Choroid plexus epithelial cell (primary cell): ENCODE results near the gene ERICH2.
"Not testable (repeated sequence)": the region's sequence is repeated elsewhere in the genome, so short reads cannot be mapped to it uniquely, and the experiment has no call there.

Source experiments
- DNase-seq: peaks from one replicate; pipeline ENCODE4 v3.0.0-alpha.2; 2010; ENCODE audit warnings: low read depth
- H3K4me3 ChIP-seq: 2 replicates; pipeline ENCODE4 v1.5.1; 2011; ENCODE audit warnings: low read depth, mild to moderate bottlenecking, control low read depth, low read length, moderate library complexity
- CTCF ChIP-seq: conservative IDR thresholded peaks from 2 replicates; pipeline ENCODE4 v1.5.1; 2011; ENCODE audit warnings: low read depth, mild to moderate bottlenecking, control low read depth, inconsistent platforms, low read length, moderate library complexity

Gene ERICH2

DNA sequence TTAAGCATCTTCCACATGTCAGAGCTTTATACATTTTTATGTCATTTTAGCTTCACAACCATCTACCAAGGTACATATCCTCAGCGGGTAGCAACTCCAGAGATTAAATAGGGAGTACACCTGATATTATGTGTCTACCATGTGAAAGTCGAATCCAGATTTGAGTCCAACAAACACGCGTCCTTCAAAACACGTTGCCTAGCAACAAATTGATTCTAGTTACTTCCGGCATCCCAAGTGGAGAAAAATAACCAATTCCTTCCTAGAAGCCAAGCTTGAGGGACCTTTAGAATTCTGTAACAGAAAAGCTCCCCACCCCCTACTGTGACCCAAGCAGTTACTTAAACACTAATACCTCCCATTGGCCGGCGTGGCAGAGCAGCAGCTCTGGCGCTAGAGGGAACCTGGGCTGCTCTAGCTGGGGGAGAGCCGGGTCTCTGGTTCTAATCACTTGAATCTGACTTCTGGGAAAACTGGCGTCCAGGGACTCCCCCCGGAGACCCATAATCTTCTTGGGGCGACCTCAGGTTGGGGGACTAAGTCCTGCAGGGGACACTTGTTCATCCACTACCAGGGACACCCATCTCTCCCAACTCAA, at the start of gene ERICH2:
Gene ERICH2 (plus strand): TSS at position 371 of the 598 bp plus-strand sequence. CDS start 304 bp downstream, outside the sequence.
- TF ChIP-seq CTCF: peak; percentile 35
- peak within 1 kb of the TSS; percentile 62 for H3K4me3 ChIP-seq
- DNase-seq: peak; percentile 55

GRCh38 chr2:170721678-170722077, 48.5 kb upstream of the ERICH2 start:
- TF ChIP-seq CTCF: no peak
- no peak overlapping the region for H3K4me3 ChIP-seq
- no peak for DNase-seq

DNA sequence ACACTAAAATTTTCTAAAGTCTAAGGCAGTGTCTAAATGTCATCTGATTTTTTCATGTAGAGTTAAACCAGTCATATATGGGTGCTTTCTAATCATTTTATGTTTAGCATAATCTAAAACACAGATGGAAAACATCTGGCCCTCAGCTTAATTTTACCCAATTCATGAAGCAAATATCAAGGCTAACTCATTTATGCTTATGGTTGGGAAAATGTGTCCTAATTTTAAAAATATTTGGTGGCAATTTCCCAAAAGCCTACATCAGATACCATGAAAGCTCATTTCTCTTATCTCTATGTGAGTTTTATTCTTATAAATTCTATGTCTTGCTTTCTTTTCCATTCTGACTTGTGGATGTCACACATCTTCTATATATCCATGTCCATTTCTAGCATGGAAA, 47.9 kb upstream of the ERICH2 start:
- H3K4me3 ChIP-seq: no peak overlapping the region
- no peak for DNase-seq
- TF ChIP-seq CTCF: no peak

GRCh38 chr2:170723446-170723958, 46.7 kb upstream of the ERICH2 start:
- no peak for TF ChIP-seq CTCF
- no peak for DNase-seq
- no peak overlapping the region for H3K4me3 ChIP-seq

DNA sequence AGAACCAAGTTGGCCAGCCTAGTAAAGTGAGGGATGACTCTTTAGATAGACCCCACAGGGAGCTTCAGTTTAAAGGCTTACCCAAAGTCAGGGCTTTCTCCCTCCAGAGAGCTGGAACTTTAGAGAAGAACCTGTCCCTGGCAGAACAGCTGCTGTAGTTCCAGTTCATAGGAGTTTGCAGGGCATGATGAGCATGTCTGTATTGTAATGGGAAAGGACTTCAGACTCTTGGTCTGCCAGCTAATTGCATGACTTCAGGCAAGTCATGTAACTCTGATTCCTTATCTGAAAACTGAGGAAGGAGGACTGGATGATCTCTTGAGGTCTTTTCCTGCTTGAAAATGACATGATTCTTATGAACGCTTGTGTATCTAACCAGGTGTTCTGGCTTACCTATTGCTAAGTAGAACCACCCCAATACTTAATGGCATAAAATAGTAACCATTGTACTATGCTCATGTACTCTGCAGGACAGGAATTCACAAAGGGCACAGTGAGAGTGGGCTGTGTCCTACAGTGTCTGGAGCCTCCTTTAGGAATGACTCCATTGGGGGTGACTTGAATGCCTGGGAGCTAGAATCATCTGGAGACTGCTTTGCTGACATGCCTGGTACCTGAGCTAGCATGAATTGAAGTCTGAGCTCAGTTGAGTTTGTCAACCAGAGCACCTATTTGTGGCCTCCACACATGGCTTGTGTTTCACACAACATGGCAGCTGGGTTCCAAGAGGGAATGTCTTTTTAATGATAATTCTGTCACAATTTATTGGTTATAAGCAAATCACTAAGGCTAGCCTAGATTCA, 36.2 kb upstream of the ERICH2 start:
- TF ChIP-seq CTCF: no peak
- no peak for DNase-seq
- no peak overlapping the region for H3K4me3 ChIP-seq

GRCh38 chr2:170734601-170735000, 35.6 kb upstream of the ERICH2 start:
- H3K4me3 ChIP-seq, DNase-seq: not testable (repeated sequence)

DNA sequence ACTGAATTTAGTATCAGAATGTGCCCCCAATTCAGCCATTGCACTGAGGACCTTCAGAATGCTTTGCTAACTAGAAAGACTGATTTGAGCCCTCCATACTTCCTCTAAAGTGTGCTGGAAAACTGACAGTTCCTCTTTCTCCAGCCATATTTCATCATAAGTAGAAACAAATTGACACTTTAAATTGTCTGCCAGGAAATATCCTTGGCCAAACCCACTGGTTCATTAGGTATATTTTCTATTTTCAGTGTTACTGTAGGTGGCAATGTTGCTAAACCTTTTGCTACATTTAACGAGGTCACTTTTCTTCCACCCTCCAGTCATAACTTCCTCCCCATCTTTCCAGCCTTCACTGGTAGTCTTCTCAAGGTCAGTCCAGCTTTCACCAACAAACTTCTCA, 33.5 kb upstream of the ERICH2 start:
- no peak for DNase-seq
- no peak for TF ChIP-seq CTCF
- H3K4me3 ChIP-seq: no peak overlapping the region
